C4-2B (cell line): Measurements from ENCODE around the gene MED16.

Source experiments
- H3K27ac ChIP-seq: fragments of 450-650 bp; 2 replicates; pipeline ENCODE4 v1.5.1; 2017
- CTCF ChIP-seq: fragments of 450-650 bp; conservative IDR thresholded peaks from 2 replicates; pipeline ENCODE4 v1.5.1; 2017; ENCODE audit warnings: mild to moderate bottlenecking
- ZFX ChIP-seq: fragments of 450-650 bp; IDR thresholded peaks from 2 replicates; pipeline ENCODE4 v1.6.1; 2017

The MED16 gene

GRCh38 chr19:892894-893689 lies at the start of gene MED16, which contains the start of gene RNU6-9:
Gene MED16 (minus strand): TSS chr19:893187. CDS start chr19:891131, 2,056 bp downstream.
Gene RNU6-9 (plus strand): TSS chr19:893484.
- TF ChIP-seq CTCF (no peak), ZFX (peak; percentile 53; the same call in 1 of the 2 replicates)
- peak within 1 kb of the TSS; percentile 95 for H3K27ac ChIP-seq

GRCh38 chr19:942133-942645 lies 49.2 kb upstream of the MED16 start:
- TF ChIP-seq ZFX (no peak), CTCF (no peak)
- no peak overlapping the region for H3K27ac ChIP-seq

GRCh38 chr19:941292-942132 lies 48.5 kb upstream of the MED16 start:
- H3K27ac ChIP-seq, result peak overlapping the region; percentile 76
- TF ChIP-seq CTCF (no peak), ZFX (no peak)

- no peak for TF ChIP-seq CTCF
- TF ChIP-seq ZFX, result no peak; the same call in 1 of the 2 replicates
- H3K27ac ChIP-seq, result peak overlapping the region; percentile 76
Observed at GRCh38 chr19:940591-941291, 47.8 kb upstream of the MED16 start.

GRCh38 chr19:939922-940321 lies 46.9 kb upstream of the MED16 start:
- no peak for TF ChIP-seq CTCF
- TF ChIP-seq ZFX, result no peak
- peak overlapping the region; percentile 76 for H3K27ac ChIP-seq

- H3K27ac ChIP-seq, result no peak overlapping the region
- TF ChIP-seq CTCF, result no peak
- no peak for TF ChIP-seq ZFX
Observed at GRCh38 chr19:939439-939838, 46.5 kb upstream of the MED16 start.
